Neural progenitor cell (in vitro differentiated cells): ENCODE results near the gene FMNL2. TPM values are rescaled to one million over a fixed set of nuclear protein-coding genes. Genes with fewer than 3 reads are reported as not detected.

Experiments used
- DNase-seq: peaks from one replicate; pipeline ENCODE4 v3.0.0-alpha.2; 2016; ENCODE audit warnings: low spot score
- H2AFZ ChIP-seq: fragments of 200-600 bp; sonication (generic); replicated peaks from 2 replicates; pipeline ENCODE4 v1.6.1; 2016; ENCODE audit warnings: antibody characterized with exemption
- H3F3A ChIP-seq: fragments of 200-600 bp; sonication (generic); 2 replicates; pipeline ENCODE4 v1.6.1; 2016; ENCODE audit warnings: antibody characterized with exemption, low read depth
- H3K27ac ChIP-seq: fragments of 200-600 bp; sonication (generic); 2 replicates; pipeline ENCODE4 v1.5.1; 2016; ENCODE audit warnings: mild to moderate bottlenecking
- H3K27me3 ChIP-seq: fragments of 200-600 bp; sonication (generic); 2 replicates; pipeline ENCODE4 v1.6.1; 2016; ENCODE audit warnings: mild to moderate bottlenecking, moderate library complexity
- H3K36me3 ChIP-seq: fragments of 200-600 bp; sonication (generic); 2 replicates; pipeline ENCODE4 v1.5.1; 2016
- H3K4me1 ChIP-seq: fragments of 200-600 bp; sonication (generic); 2 replicates; pipeline ENCODE4 v1.6.1; 2016; ENCODE audit warnings: mixed run types
- H3K4me2 ChIP-seq: fragments of 200-600 bp; sonication (generic); 2 replicates; pipeline ENCODE4 v1.6.1; 2016
- H3K4me3 ChIP-seq: fragments of 200-600 bp; sonication (generic); 2 replicates; pipeline ENCODE4 v1.5.1; 2016
- H3K79me2 ChIP-seq: fragments of 200-600 bp; sonication (generic); 2 replicates; pipeline ENCODE4 v1.6.1; 2016; ENCODE audit warnings: low read depth
- H3K9ac ChIP-seq: fragments of 200-600 bp; sonication (generic); 2 replicates; pipeline ENCODE4 v1.6.1; 2016
- H3K9me3 ChIP-seq: fragments of 200-600 bp; sonication (generic); 2 replicates; pipeline ENCODE4 v1.5.1; 2016; ENCODE audit warnings: low read depth
- H4K20me1 ChIP-seq: fragments of 200-600 bp; sonication (generic); 2 replicates; pipeline ENCODE4 v1.6.1; 2016; ENCODE audit warnings: low read depth
- H3K27ac Mint-ChIP-seq: 3 replicates; pipeline ENCODE4 v1.8.0; 2021; ENCODE audit warnings: mixed read lengths
- H3K27me3 Mint-ChIP-seq: 2 replicates; pipeline ENCODE4 v1.8.0; 2022; ENCODE audit warnings: low read depth, mild to moderate bottlenecking, inconsistent platforms, moderate library complexity, mixed read lengths; ENCODE audit not compliant: insufficient read depth
- H3K36me3 Mint-ChIP-seq: 3 replicates; pipeline ENCODE4 v1.8.0; 2021; ENCODE audit warnings: mixed read lengths
- H3K4me1 Mint-ChIP-seq: 3 replicates; pipeline ENCODE4 v1.8.0; 2021; ENCODE audit warnings: mixed read lengths
- H3K4me3 Mint-ChIP-seq: 3 replicates; pipeline ENCODE4 v1.8.0; 2021; ENCODE audit warnings: mild to moderate bottlenecking, moderate library complexity, mixed read lengths
- H3K9me3 Mint-ChIP-seq: 3 replicates; pipeline ENCODE4 v1.8.0; 2020; ENCODE audit warnings: mixed read lengths
- CTCF ChIP-seq: fragments of 200-600 bp; sonication (generic); IDR thresholded peaks from 2 replicates; pipeline ENCODE4 v1.5.1; 2017; ENCODE audit warnings: antibody characterized with exemption, mild to moderate bottlenecking
- EZH2 ChIP-seq: fragments of 200-600 bp; sonication (generic); IDR thresholded peaks from 2 replicates; pipeline ENCODE4 v1.6.1; 2017; ENCODE audit warnings: antibody characterized with exemption, mild to moderate bottlenecking, moderate library complexity
- EZH2phosphoT487 ChIP-seq: fragments of 200-600 bp; sonication (generic); IDR thresholded peaks from 2 replicates; pipeline ENCODE4 v1.6.1; 2017; ENCODE audit warnings: antibody characterized with exemption
- total RNA-seq: library from RNA; depleted of rRNA; stranded (reverse); fragments of >200 nt; gene quantifications from 2 replicates; pipeline ENCODE4 v1.2.3, GENCODE V29; 2015; ENCODE audit warnings: low replicate concordance

The FMNL2 gene
- total RNA-seq, 1 donor from 2014 or later, result 99.7 TPM

DNA sequence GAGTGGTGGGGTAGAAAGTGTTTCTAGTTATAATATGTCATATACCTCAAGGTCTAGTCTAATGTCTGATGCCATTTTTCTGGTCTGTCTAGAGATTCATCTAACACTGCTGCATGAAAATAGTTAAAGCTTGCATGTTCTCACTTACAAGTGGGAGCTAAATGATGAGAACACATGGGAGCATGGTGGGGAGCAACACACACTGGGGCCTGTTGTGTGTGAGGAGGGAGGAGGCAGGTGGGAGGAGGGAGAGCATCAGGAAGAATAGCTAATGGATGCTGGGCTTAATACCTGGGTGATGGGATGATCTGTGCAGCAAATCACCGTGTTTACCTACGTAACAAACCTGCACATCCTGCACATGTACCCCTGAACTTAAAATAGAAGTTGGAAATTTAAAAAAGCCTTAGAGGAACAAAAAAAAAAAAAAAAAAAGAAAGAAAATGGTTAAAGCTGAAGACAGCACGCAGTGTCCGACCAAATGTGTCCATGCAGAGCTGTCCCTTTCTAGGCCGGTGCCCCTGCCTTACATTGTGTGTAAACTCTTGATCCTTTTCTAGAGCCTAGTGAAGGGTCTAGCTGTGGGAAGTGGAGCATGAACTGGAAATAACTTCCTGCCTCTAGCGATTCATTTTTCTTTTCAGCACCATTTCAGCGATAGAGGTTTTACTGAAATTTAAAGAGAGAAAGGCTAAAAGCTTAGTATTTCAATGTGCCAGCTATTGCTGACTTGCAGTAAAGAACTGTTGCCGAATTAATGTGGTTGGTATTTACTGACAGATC, 94.0 kb downstream of the FMNL2 start:
- H3K4me1 Mint-ChIP-seq, result peaks cover 63% of the 10 kb centered on the region
- H3K9ac ChIP-seq, result no peak overlapping the region
- DNase-seq, result no peak
- H4K20me1 ChIP-seq, result peaks cover 3% of the 10 kb centered on the region
- no peaks in the 10 kb centered on the region for H3K36me3 ChIP-seq
- H3K4me1 ChIP-seq, result peaks cover 64% of the 10 kb centered on the region
- peaks cover 1% of the 10 kb centered on the region for H3K9me3 Mint-ChIP-seq
- H3K4me3 Mint-ChIP-seq, result no peak overlapping the region
- H2AFZ ChIP-seq, result no peak overlapping the region
- no peaks in the 10 kb centered on the region for H3K9me3 ChIP-seq
- H3K27ac Mint-ChIP-seq, result peak overlapping the region; percentile 21
- no peak overlapping the region for H3K27ac ChIP-seq
- peaks cover 26% of the 10 kb centered on the region for H3F3A ChIP-seq
- no peak overlapping the region for H3K4me2 ChIP-seq
- no peaks in the 10 kb centered on the region for H3K27me3 ChIP-seq
- TF ChIP-seq CTCF (no peak), EZH2 (no peak), EZH2phosphoT487 (no peak)
- H3K79me2 ChIP-seq, result peaks cover 100% of the 10 kb centered on the region
- H3K27me3 Mint-ChIP-seq, result no peaks in the 10 kb centered on the region
- no peak overlapping the region for H3K4me3 ChIP-seq
- no peaks in the 10 kb centered on the region for H3K36me3 Mint-ChIP-seq

DNA sequence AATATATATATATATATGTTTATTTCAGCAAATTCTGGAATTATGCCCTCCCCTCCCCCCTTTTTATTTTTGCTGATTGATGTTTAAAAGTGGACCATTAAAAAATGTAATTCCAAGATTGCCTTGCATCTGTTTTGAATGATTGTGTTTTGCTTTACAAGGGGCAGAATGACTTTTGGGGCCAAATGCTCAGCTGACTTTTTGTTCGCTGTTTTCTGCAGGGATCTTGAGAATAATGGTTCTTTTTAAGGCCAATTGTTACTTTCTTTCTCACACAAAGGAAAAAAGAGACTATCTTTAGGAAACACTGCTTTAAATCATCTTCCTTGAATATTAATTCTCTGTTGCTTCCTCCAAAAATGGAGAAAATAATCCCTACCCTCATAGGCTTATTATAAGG, 95.9 kb downstream of the FMNL2 start:
- no peak for DNase-seq
- H3K36me3 Mint-ChIP-seq, result no peaks in the 10 kb centered on the region
- H4K20me1 ChIP-seq, result peaks cover 3% of the 10 kb centered on the region
- TF ChIP-seq EZH2phosphoT487 (no peak), EZH2 (no peak), CTCF (no peak)
- H3K27me3 ChIP-seq, result no peaks in the 10 kb centered on the region
- peaks cover 78% of the 10 kb centered on the region for H3K4me1 Mint-ChIP-seq
- peaks cover 36% of the 10 kb centered on the region for H3F3A ChIP-seq
- peaks cover 99% of the 10 kb centered on the region for H3K79me2 ChIP-seq
- H3K27me3 Mint-ChIP-seq, result no peaks in the 10 kb centered on the region
- no peak overlapping the region for H3K27ac Mint-ChIP-seq
- H3K4me3 Mint-ChIP-seq, result no peak overlapping the region
- no peaks in the 10 kb centered on the region for H3K9me3 Mint-ChIP-seq
- no peak overlapping the region for H3K9ac ChIP-seq
- H3K9me3 ChIP-seq, result no peaks in the 10 kb centered on the region
- H3K4me1 ChIP-seq, result peaks cover 80% of the 10 kb centered on the region
- H3K4me3 ChIP-seq, result no peak overlapping the region
- peak overlapping the region; percentile 4 for H3K4me2 ChIP-seq
- H2AFZ ChIP-seq, result no peak overlapping the region
- no peaks in the 10 kb centered on the region for H3K36me3 ChIP-seq
- peak overlapping the region; percentile 2 for H3K27ac ChIP-seq

GRCh38 chr2:152431370-152432098, 96.6 kb downstream of the FMNL2 start:
- Mint-ChIP-seq H3K27ac (peak overlapping the region; percentile 68), H3K9me3 (no peaks in the 10 kb centered on the region), H3K4me1 (peaks cover 72% of the 10 kb centered on the region), H3K27me3 (no peaks in the 10 kb centered on the region), H3K36me3 (no peaks in the 10 kb centered on the region), H3K4me3 (no peak overlapping the region)
- Histone ChIP-seq H2AFZ (no peak overlapping the region), H3K27me3 (no peaks in the 10 kb centered on the region), H3K9me3 (no peaks in the 10 kb centered on the region), H3K9ac (no peak overlapping the region), H3K4me1 (peaks cover 81% of the 10 kb centered on the region), H3K4me2 (peak overlapping the region; percentile 28), H3F3A (peaks cover 36% of the 10 kb centered on the region), H3K79me2 (peaks cover 99% of the 10 kb centered on the region), H3K36me3 (no peaks in the 10 kb centered on the region), H3K27ac (peak overlapping the region; percentile 42), H4K20me1 (peaks cover 3% of the 10 kb centered on the region), H3K4me3 (no peak overlapping the region)
- TF ChIP-seq EZH2phosphoT487, result no peak
- DNase-seq, result no peak
